Muscle of leg (tissue), 11 donors: Measurements from ENCODE around the gene DYRK1A. TPM values are rescaled to one million over a fixed set of nuclear protein-coding genes. Genes with fewer than 3 reads are reported as not detected.

Source experiments
- DNase-seq: peaks from one replicate; pipeline ENCODE4 v3.0.0; 2013
- H3K27ac ChIP-seq: one replicate; pipeline ENCODE4 v1.5.1; 2013; ENCODE audit warnings: mild to moderate bottlenecking, low read length, control low read depth
- H3K27me3 ChIP-seq: one replicate; pipeline ENCODE4 v1.6.1; 2013; ENCODE audit warnings: low read length; ENCODE audit not compliant: control insufficient read depth, insufficient read depth
- H3K36me3 ChIP-seq: one replicate; pipeline ENCODE4 v1.6.1; 2013; ENCODE audit warnings: low read length; ENCODE audit not compliant: control insufficient read depth, insufficient read depth
- H3K4me1 ChIP-seq: one replicate; pipeline ENCODE4 v1.6.1; 2013; ENCODE audit warnings: low read length; ENCODE audit not compliant: control insufficient read depth, insufficient read depth
- H3K4me3 ChIP-seq: one replicate; pipeline ENCODE4 v1.5.1; 2013; ENCODE audit warnings: low read length, control low read depth
- H3K9me3 ChIP-seq: replicated peaks from 2 replicates; pipeline ENCODE4 v1.6.1; 2013; ENCODE audit warnings: low read depth, low read length; ENCODE audit not compliant: control insufficient read depth
- WGBS: methylation state at CpG from one replicate; pipeline ENCODE4 v1.1.5; 2013; ENCODE audit warnings: missing lambda C conversion rate; ENCODE audit not compliant: insufficient coverage; 5-methylcytosine and 5-hydroxymethylcytosine counted together
- polyA plus RNA-seq, 8 donors: library from polyadenylated mRNA; unstranded; fragments of 120-200 nt; gene quantifications; one replicate each; pipeline versions ENCODE4 v1.2.1 to v1.2.3, GENCODE V29; 2013; ENCODE audit warnings: inconsistent platforms in 1 of 8, low replicate concordance in 1 of 8; ENCODE audit not compliant: insufficient read length in 8 of 8, insufficient read depth in 1 of 8
- total RNA-seq: library from RNA; stranded (reverse); fragments of 120-200 nt; gene quantifications from one replicate; pipeline ENCODE4 v1.2.4, GENCODE V29; 2013

The DYRK1A gene
- total and polyA plus RNA-seq, 9 donors, result 40.5 to 64.7 (median 51.2) TPM

DNA sequence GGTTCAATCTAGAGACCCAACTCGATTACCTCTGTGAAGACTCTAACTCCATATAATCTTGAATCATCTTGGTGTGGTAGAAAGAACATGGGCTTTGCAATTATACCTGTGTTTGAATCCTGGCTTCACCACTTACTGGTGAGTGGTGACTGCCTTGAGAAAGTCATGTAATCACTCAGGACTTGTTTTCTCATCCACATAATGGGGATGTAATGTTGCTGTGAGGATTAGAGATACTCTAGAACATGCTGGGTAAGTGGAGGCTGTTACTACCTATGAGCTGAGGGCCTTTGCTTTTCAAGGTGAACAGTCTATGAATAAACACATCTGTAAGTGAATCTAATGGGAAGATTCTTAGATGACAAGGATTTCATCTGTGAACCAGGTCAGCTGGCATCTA lies 2.6 kb upstream of the DYRK1A start:
- DNase-seq, result no peak
- Histone ChIP-seq H3K36me3 (no peaks in the 10 kb centered on the region), H3K9me3 (no peaks in the 10 kb centered on the region), H3K4me3 (no peak overlapping the region), H3K27ac (no peak overlapping the region), H3K27me3 (no peaks in the 10 kb centered on the region), H3K4me1 (peaks cover 6% of the 10 kb centered on the region)
- WGBS, result no CpG with 5 or more reads among the region's 1 CpG

DNA sequence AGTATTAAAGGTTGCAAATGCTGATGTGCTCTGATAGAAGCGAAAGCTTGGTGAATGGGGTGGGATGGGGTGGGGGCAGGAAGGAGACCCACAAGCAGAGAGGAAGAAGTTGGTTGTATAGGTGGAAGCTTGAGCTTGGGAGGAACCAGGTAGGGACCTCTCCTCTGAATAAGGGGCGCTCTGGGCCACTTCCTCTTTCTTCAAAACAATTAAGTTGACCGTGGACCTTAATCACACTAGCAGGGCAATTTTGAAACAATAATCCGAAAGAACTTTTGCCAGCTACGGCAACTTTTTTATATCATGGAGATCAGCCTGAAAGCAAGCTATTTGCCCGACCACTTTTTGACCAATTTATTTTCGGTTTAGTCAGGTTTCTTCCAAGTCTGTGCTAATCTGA lies 1.9 kb upstream of the DYRK1A start:
- WGBS, result 67% methylated on average over 5 of the region's 7 CpGs
- Histone ChIP-seq H3K4me1 (peaks cover 8% of the 10 kb centered on the region), H3K27ac (peak overlapping the region; percentile 98), H3K27me3 (no peaks in the 10 kb centered on the region), H3K36me3 (no peaks in the 10 kb centered on the region), H3K4me3 (peak overlapping the region; percentile 87), H3K9me3 (no peaks in the 10 kb centered on the region)
- peak; percentile 13 for DNase-seq

DNA sequence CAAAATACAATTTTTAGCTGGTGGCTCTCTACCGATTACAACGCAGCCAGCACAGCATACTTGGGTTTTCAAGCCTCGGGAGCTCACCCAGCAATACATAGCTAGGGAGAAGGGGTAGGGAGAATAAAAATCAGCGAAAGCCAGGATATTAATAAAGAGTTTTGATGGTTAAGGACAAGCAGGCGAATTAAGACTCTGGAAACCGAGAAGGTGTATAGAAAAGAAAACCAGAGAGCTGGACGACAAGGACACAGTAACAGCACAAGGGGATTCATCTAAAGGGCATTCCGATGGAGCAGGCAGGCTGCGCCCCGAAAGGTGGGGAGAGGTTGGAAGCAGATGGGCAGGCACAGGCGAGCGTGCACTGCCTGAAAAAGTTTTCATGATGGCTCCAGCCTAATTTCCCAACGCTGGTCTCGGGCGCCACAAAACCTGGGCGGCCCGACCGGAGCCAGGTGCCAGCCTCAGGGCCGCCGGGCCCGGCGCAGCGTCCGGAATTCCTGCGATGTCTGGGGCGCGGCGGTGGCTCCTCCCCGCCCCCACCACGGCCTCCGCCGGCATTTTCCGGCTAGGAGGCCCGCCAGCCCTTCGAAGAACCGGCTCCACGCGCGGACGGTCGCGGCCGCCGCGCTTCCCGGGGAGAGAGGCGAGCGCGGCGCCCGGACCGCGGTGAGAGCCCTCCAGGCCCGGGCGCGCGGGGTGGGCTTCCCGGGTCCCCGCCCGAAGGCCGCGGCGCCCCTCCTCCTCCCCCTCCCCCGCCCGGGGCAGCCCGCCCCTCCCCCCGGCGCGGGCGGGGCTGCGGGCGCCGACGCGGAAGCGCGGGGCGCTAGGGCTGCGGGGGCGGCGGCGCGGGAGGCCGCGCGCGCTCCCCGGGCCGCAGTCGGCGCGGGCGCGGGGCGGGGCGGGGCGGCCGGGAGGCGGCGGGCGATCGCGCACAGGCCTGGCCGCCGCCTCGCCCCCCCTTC lies 774 bp upstream of the DYRK1A start:
- Histone ChIP-seq H3K27ac (peak overlapping the region; percentile 99), H3K36me3 (no peaks in the 10 kb centered on the region), H3K27me3 (no peaks in the 10 kb centered on the region), H3K4me1 (peaks cover 8% of the 10 kb centered on the region), H3K4me3 (peak overlapping the region; percentile 87), H3K9me3 (no peaks in the 10 kb centered on the region)
- WGBS, result under 1% methylated on average over 76 of the region's 106 CpGs
- no peak for DNase-seq

DNA sequence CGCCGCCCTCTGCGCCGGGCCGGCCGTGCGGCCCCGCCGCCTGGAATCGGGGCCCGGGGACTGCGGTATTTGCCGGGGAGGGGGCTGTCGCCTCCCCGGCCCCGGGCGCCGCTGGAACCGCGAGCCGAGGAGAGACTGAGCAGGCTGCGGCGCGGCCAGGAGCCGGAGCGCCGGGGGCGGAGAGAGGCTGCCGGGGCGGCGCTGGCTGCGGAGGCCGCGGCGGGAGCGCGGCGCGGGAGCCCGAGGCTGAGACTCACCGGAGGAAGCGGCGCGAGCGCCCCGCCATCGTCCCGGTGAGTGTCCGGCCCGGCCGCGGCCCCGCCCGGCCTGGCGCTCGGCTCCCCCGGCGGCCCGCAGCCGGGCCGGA lies 746 bp downstream of the DYRK1A start:
- DNase-seq, result no peak
- Histone ChIP-seq H3K27ac (peak overlapping the region; percentile 99), H3K27me3 (no peaks in the 10 kb centered on the region), H3K9me3 (no peaks in the 10 kb centered on the region), H3K4me1 (peaks cover 9% of the 10 kb centered on the region), H3K36me3 (no peaks in the 10 kb centered on the region), H3K4me3 (peak overlapping the region; percentile 84)
- WGBS, result under 1% methylated on average over 61 of the region's 61 CpGs

DNA sequence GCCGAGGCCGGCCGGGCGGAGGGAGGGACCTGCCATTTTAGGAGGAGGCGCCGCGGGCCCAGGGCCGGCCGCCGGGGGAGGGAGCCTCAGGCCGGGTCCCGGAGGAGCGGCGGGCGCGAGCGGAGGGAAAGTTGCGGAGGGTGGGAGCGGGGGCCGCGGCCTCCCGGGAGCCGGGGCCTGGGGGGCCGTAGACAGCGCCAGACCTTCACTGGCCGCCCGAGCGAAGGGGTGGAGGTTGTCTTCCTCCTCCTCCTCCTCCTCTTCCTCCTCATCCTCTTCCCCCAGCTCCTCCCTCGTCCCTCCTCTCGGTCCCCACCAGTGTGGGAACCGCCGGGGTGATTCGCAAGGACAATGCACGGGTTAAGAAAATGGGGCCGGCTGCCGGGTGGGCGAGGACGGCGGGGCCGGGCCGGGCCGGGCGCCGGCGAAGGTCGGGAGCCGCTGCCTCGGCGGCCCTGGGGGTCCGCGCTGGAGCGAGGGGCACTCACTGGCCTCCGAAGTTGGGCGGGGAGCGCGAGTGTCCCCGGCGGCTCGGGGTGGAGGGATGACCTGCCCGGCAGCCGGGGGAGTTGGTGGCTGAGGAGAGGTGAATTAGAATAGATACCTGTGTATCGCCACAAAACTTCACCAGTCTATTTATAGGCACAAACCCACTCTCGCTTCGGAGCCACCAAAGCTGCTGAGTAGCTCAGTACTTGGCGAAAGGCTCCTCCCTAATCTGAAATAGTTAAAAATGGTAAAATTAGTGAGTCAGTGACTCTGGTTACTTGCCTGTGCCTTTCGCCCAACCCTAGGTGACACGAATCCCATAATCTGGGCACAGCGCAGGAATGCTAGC lies 1.3 kb downstream of the DYRK1A start:
- no peaks in the 10 kb centered on the region for H3K9me3 ChIP-seq
- peak overlapping the region; percentile 84 for H3K4me3 ChIP-seq
- 2% methylated on average over 43 of the region's 68 CpGs for WGBS
- H3K27ac ChIP-seq, result peak overlapping the region; percentile 92
- no peaks in the 10 kb centered on the region for H3K27me3 ChIP-seq
- H3K36me3 ChIP-seq, result no peaks in the 10 kb centered on the region
- peaks cover 11% of the 10 kb centered on the region for H3K4me1 ChIP-seq
- DNase-seq, result peak; percentile 79

DNA sequence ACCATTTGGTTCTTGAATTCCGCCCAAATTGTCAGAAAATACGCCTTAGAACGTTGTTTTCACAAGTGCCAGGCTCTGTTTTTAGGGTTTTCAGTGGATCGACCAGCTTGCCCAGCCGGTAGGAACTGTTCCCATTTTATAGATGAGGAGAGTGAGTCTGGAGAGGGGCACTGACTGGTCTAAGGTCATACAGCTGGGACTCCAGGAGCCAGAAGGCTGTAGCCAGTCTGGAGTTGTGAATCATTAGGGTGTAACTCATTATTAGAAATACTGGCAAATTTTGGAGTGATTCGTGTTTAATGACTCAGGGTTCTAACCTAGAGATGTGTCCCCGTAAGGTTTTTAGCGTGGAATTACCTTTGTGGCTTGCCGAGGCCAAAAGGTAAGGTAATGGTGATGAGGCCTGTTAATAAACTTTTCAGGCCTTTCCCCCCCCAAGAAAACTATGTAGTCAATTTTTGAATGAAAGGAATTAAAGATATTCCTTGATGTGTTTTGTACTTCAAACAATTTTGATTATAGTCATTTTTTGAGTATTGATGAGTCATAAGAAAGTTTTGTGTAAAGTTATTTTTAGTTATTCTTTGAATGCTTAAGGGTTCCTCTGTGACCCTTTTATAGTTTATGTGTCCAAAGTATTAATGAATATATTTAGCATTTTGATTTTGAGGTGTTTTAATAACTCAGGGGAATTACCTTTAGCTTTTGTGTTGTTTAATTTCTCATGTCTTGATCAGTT lies 2.1 kb downstream of the DYRK1A start:
- DNase-seq, result no peak
- 5% methylated on average over 5 of the region's 9 CpGs for WGBS

DNA sequence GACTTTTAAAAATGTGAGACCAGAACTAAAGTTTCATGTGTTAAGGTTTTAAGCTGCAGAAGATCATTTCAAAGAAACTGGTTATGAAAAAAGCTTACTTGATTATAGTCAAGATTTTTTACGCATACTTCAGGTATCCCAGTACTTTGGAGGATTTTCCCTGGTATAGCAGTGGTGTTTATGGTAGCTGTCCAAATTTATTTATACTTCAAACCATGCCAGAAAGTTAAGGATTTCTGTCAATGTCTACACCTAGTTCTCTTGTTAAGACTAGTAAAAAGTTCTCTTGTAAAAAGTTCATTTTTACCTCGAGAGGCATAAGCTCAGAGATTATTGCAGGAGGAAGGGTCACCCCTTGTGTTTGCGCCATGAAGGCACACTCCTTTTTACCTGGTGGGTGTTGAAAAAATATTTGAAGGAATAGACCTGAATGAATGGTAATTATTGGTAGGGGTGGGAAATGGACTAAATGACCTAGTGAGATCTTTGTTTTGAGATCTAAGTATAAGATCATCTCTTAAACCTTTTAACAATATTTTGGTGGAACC lies 2.8 kb downstream of the DYRK1A start:
- H3K36me3 ChIP-seq, result no peaks in the 10 kb centered on the region
- peaks cover 15% of the 10 kb centered on the region for H3K4me1 ChIP-seq
- H3K27ac ChIP-seq, result no peak overlapping the region
- H3K4me3 ChIP-seq, result peak overlapping the region; percentile 84
- no CpG with 5 or more reads among the region's 3 CpGs for WGBS
- DNase-seq, result no peak
- no peaks in the 10 kb centered on the region for H3K27me3 ChIP-seq
- H3K9me3 ChIP-seq, result no peaks in the 10 kb centered on the region

More for the DNA sequence above, 2.1 kb downstream of the DYRK1A start:
- Histone ChIP-seq H3K36me3 (no peaks in the 10 kb centered on the region), H3K4me1 (peaks cover 15% of the 10 kb centered on the region), H3K27ac (peak overlapping the region; percentile 92), H3K27me3 (no peaks in the 10 kb centered on the region), H3K4me3 (peak overlapping the region; percentile 84), H3K9me3 (no peaks in the 10 kb centered on the region)

DNA sequence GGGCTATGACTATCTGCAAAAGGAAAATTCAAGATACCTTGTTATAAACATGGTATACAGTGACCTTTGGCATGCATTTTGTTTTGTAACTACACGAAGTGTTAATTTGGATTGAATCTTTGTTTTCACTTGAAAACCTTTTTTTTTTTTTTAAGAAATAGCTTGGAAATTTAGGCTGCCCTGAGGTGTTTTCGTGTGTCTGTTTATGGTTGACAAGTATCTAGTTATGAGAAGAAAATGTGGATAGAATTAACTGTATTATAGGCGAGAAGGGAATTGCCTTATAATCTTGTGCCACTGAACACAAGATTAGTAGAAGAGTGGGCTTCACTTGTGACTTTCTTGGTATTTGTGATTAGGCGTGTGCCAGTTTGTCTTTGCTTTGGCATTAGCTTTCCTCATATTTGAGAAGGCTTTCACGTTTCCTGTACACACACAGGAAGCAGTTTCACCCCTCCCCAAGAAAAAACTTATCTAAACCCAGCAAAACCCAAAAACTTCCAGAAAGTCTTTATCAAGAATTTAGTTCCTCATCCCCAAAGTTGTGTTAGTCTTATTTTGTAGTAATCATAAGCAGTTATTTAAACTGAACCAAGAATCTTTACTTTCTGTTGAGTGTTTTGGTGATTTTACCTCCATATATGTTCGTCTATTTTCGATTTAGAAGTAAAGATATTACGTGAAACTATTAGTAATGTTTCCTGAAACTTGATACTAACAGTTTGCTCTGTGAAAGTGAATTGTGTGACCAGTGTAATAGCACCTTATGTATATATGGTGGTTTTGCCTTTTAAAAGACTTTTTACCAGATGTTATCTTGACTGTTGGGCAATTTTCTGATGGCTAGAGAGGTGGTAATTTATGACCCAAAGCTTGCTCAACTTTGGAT lies 3.8 kb downstream of the DYRK1A start:
- H3K4me3 ChIP-seq, result peak overlapping the region; percentile 8
- no peak for DNase-seq

DNA sequence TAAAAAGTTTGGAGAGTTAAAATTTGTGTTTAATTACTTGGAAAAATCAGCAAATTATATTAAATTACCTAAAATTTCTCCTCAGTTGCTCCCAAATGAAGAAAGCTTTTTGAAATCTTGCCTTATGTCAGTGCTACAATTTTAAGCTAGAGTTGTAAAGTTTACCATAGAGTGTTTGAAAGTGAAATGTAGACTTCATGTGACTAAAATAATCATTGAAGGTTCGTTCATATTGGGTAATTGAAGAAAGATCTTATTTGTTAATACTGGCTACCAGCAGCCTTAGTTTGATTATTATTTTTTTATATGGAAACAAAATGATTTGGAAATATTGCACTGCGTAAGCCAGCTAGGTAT lies 4.4 kb downstream of the DYRK1A start:
- H3K4me3 ChIP-seq, result no peak overlapping the region
- H3K9me3 ChIP-seq, result no peaks in the 10 kb centered on the region
- WGBS, result 80% methylated on average over 1 of the region's 2 CpGs
- H3K27me3 ChIP-seq, result no peaks in the 10 kb centered on the region
- peaks cover 22% of the 10 kb centered on the region for H3K4me1 ChIP-seq
- no peak for DNase-seq
- peak overlapping the region; percentile 76 for H3K27ac ChIP-seq
- no peaks in the 10 kb centered on the region for H3K36me3 ChIP-seq

More for the DNA sequence above, 3.8 kb downstream of the DYRK1A start:
- Histone ChIP-seq H3K36me3 (no peaks in the 10 kb centered on the region), H3K9me3 (no peaks in the 10 kb centered on the region), H3K27me3 (no peaks in the 10 kb centered on the region), H3K4me1 (peaks cover 15% of the 10 kb centered on the region), H3K27ac (peak overlapping the region; percentile 76)
- 0% methylated on average over 1 of the region's 8 CpGs for WGBS
